ENCODE data around the gene CTNNBL1.

- TF ChIP-seq CTCF (IDR thresholded peaks at IDR 0.05 in 2 of 3, conservative IDR thresholded peaks at IDR 0.05 in 1 of 3; ENCODE audit: borderline replicate concordance in 1 of 3, insufficient read depth in 1 of 3, low read depth in 2 of 3, low read length in 2 of 3) (no peak), TCF7L2 (IDR thresholded peaks at IDR 0.05; ENCODE audit: borderline replicate concordance, extremely low read depth, insufficient read depth, insufficient read length) (no peak), POLR2AphosphoS5 (IDR thresholded peaks at IDR 0.05; ENCODE audit: low read depth, low read length) (no peak), EGR1 (IDR thresholded peaks at IDR 0.05; ENCODE audit: low read depth) (no peak), SP1 (IDR thresholded peaks at IDR 0.05; ENCODE audit: low read depth) (no peak), EZH2 (IDR thresholded peaks at IDR 0.05) (no peak), ZNF274 (IDR thresholded peaks at IDR 0.05; ENCODE audit: low read depth, low read length) (no peak), POLR2A (IDR thresholded peaks at IDR 0.05; ENCODE audit: borderline replicate concordance, extremely low read depth, insufficient read depth, insufficient read length) (peak; percentile 68)
These were observed 3.0 kb upstream of the CTNNBL1 start for GRCh38 chr20:37690626-37691369.

All from HCT116 (cell line).